AG08395 (cell line): ENCODE results near the gene SYCP3.
"Not testable (repeated sequence)": the region's sequence is repeated elsewhere in the genome, so short reads cannot be mapped to it uniquely, and the experiment has no call there.

ENCODE experiments used
- DNase-seq: peaks from one replicate; pipeline ENCODE4 v3.0.0; 2012; ENCODE audit warnings: mixed read lengths, low spot score

The SYCP3 gene

GRCh38 chr12:101713059-101713682 lies 26.1 kb downstream of the SYCP3 start:
- DNase-seq, result no peak

DNA sequence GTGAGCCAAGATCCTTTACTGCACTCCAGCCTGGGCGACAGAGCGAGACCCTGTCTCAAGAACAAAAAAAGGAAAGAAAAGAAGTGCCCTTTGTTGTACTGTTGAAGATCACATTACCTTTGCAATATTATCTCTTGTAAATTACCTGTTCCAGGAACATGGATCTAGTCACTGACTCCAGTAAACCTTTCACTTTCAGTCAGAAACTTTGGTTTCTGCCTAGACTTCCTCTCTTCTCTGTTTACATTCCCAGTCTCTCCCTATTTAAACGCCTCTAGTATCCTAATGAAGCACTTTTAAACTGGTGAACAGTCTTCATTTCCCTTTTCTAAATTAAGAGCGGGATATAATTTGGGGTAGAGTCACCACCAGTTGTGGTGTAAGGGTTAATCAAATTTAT lies 29.0 kb downstream of the SYCP3 start:
- DNase-seq, result no peak

DNA sequence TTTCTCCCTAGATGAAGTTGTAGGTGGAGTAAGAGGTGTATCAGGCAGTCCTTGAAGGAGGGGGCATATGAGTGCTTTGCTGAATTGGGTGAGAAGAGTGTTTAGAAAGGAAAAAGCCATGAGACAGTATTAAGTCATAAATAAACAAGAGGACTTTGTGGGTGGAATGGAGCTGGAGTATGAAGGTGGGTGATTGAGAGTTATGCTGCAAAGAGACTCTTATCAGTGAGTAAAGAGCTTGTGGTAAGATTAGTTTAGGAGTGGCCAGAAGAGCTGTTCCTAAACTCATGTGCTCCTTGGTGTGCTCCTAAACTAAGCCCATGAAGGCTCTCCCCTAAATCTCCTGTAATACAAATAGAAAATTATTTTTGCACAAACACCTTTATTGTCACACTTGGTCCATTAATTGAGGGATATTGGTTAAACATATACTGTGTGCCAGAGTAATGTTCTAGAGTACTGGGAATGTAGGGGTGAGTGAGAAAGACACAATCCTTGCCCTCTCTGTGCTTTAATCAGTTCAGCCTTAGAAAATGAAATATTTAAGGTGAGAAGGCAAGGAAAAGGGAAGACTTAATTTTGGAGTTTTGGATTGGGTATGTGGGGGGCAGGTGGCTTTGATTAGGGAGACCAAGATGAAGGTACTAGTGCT lies 32.0 kb downstream of the SYCP3 start:
- DNase-seq, result no peak

DNA sequence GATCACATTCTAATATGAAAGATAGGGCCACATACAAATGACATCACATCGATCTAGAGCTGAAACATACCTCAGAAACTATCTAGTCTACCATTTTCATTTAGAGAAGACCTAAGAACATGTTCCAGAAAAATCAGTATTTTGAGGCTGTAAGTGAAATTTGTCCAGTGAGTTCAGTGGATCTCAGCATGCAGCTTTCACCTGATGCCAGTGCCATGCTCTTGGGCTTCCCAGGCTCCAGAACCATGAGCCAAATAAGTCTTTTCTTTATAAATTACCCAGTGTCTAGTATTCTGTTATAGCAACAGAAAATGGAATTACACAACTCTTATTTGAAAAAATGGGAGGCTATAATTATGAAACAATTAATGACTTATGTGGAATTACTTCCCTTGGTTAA lies 32.9 kb downstream of the SYCP3 start:
- DNase-seq, result no peak

GRCh38 chr12:101703487-101703886 lies 35.8 kb downstream of the SYCP3 start:
- no peak for DNase-seq

- DNase-seq, result no peak
Observed at GRCh38 chr12:101700299-101700820, 38.9 kb downstream of the SYCP3 start.

- DNase-seq, result peak; percentile 7
Observed at GRCh38 chr12:101698800-101699347, 40.4 kb downstream of the SYCP3 start.

GRCh38 chr12:101697930-101698799 lies 41.1 kb downstream of the SYCP3 start:
- peak; percentile 57 for DNase-seq

DNA sequence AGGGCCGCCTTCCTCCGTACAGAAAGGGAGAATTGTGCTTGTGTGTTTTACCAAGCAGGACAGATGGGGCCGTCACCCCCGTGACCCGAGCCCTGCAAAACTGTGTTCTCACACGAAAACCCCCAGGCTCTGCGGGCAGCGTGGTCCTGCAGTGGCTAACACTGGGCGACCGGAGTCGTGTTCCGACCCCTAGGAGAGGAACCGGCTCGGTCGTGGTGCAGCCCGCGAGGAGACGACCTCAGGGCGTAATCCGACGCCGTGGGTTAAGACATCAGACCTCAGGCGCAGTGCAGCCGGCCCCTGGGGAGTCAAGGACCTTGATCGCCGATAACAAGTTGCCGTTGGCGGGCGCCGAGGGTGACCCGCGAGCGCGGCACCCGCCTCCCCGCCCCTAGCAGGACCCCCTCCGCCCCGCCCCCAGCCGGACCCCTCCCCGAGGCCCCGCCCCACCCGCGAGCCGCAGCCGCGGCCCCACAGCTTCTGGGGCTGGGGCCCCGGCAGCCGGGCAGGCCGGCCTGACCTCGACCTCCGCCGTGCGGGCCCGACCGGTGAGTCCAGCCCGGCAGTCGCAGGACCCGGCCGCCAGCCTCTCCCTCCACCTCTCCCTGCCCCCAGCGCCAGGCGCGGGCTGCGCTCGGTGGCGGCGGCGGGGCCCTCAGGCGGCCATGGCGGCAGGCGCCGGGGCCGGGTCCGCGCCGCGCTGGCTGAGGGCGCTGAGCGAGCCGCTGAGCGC lies 41.9 kb downstream of the SYCP3 start, which contains the start of gene CHPT1:
CHPT1 (plus strand) TSS at position 444 of the 733 bp plus-strand sequence; CDS start at position 666, 222 bp downstream.
- peak; percentile 43 for DNase-seq

DNA sequence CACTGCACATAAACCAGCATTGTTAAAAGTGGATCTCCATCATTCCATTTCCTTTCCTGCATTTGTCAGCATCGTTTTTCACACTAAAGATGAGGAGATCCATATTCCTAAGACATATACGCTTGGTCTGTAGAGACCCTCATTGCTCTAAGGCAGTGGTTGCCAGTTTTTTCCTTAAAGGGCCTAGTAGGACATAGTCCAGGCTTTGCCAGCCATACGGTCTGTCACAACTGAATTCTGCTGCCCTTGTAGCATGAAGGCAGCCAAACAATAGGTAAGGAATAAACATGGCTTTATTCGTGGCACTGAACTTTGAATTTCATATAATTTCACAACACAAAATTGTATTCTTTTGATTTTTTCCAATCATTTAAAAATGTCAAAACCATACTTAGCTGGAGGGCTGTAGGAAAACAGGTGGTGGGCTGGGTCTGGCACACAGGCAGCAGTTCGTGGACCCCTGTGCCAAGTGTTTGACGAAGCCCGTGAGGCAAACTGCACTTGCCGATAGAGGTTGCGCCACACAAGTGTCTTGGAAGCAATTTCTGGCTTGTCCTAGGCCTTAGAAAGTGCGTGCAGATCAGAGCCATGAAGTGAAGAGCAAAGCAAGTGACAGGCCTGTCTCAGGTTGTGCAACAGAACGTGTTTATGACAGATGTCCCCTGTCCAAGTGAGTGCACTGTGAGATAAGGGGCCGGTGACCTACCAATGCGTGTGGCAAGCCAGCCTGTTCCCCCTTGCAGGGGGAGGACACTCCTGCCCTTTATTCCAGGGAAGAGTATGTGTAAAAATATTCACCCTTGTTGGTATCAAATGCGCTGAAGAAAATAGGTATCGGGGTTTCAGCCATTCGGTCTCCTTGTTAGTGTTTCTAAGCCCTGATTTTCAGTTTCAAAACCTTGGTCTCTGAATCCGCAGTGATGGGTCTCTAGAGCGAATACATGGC lies 42.7 kb downstream of the SYCP3 start:
- DNase-seq, result peak; percentile 6

DNA sequence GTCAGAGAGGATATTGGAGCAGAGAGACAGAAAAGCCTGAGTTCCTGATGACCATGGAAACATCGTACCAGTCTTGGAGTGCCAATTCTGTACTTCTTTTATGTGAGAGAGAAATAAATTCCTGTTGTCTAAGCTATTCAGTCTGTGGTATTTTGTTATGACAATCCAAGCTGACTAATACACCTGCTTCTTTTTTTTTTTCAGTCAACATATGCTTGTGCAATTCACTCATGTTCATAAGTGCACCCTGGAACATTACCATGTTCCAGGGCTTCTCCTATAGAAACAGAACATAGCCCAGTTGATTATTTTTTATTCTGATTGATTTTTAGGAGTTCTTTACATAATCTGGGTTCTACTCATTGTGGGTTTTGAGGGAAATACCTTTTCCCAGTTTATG lies 43.6 kb downstream of the SYCP3 start:
- no peak for DNase-seq

DNA sequence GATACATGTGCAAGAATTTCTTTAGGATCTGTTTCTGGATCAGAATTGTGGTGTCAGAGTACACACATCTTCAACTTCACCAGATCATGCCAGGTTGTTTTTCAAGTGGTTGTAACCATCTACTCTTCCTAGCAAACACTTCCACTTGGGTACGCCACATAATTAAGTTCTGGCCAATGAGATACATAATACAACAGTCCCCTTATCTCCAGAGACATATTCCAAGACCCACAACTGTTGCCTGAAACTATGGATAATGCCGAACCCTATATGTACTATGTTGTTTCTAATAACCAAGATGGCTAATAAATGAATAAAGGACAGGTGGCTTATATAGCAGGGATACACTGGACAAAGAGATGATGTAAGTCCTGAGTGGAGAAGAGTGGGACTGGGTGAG lies 44.3 kb downstream of the SYCP3 start:
- no peak for DNase-seq

- no peak for DNase-seq
Observed at GRCh38 chr12:101694297-101694848, 44.9 kb downstream of the SYCP3 start.

GRCh38 chr12:101691503-101692096 lies 47.7 kb downstream of the SYCP3 start:
- DNase-seq, result no peak

DNA sequence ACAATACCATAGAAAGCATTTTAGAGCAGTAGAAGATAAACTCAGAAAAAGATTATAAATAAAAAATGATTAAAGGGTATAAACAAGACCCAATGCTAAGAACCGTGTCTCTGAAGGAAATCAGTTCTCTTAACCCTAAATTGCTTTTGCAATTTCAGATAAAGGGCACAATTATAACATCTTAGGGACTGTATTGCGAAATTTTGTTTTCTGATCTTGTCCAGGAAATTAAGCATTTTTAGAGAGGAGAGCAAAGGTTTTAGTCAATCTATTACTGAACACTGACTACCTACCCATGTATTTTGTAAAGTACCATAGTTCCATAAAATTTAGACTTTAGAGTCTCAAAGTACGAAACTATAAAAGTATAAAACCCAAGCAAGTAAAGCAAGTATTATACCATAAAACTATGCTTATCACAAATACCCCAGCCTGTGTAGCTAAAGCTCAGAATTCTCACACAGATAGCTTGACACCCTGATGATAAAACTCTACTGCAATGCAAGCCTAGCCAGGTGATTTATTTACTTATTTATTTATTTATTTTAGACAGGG lies 48.6 kb downstream of the SYCP3 start:
- DNase-seq, result no peak

DNA sequence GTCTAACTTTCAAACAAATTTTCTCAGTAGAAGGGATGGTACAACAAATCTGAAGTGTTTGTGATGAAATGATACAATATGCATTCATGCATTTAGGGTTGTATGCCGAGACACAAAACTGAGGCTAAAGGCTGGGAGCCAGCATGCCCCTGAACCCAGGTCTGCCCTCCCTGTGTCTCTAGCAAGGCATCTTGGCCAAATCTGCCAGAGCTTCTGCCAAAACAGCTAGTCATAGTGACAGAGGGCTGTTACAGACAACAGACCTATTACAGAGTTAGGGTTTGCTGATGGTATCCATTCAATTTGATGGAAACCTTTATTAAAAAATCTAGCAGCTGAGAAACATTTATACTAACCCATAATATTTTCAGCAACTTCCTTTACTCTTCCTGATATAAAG lies 53.1 kb downstream of the SYCP3 start:
- DNase-seq, result no peak

GRCh38 chr12:101685092-101685491 lies 54.2 kb downstream of the SYCP3 start:
- no peak for DNase-seq

- DNase-seq, result not testable (repeated sequence)
Observed at GRCh38 chr12:101681627-101682026, 57.6 kb downstream of the SYCP3 start.

GRCh38 chr12:101680647-101681046 lies 58.6 kb downstream of the SYCP3 start:
- no peak for DNase-seq
